ENCODE results near the gene WDR41.
A peak's percentile ranks its signal among the peaks of the same experiment; 100 is the strongest.

DNA sequence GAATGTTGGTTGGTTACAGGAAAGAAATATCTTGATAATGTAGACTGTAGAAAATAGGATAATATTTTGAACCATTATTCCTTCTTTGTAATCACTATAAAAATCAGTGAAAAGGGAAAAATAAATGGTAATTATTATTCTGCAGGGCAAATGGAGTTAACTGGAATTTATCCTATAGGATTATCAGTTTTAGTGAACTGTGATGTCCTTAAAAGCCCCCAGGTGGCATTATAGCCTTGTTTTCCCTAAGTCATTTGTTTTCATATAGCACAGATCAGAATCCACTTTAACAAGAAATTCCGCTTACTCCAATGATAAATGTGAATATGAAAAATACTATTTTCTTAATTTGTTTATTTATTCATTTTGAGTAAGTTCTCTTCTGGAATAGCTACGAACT lies 26.2 kb upstream of the WDR41 start:
- TF ChIP-seq, protein P1, sequence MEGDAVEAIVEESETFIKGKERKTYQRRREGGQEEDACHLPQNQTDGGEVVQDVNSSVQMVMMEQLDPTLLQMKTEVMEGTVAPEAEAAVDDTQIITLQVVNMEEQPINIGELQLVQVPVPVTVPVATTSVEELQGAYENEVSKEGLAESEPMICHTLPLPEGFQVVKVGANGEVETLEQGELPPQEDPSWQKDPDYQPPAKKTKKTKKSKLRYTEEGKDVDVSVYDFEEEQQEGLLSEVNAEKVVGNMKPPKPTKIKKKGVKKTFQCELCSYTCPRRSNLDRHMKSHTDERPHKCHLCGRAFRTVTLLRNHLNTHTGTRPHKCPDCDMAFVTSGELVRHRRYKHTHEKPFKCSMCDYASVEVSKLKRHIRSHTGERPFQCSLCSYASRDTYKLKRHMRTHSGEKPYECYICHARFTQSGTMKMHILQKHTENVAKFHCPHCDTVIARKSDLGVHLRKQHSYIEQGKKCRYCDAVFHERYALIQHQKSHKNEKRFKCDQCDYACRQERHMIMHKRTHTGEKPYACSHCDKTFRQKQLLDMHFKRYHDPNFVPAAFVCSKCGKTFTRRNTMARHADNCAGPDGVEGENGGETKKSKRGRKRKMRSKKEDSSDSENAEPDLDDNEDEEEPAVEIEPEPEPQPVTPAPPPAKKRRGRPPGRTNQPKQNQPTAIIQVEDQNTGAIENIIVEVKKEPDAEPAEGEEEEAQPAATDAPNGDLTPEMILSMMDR (IDR thresholded peaks at IDR 0.05) = peak in 1 of 3 experiments; percentile 5
- no peak for TF ChIP-seq POLR2A (IDR thresholded peaks at IDR 0.05; ENCODE audit: low read depth)
- TF ChIP-seq EP300 (IDR thresholded peaks at IDR 0.05) = no peak
